NCI-H1092 treated with DMSO at 0.1 percent for 48 hours (cell line): ENCODE measurements around the gene PRKAG3.
"Not testable (repeated sequence)": the region's sequence is repeated elsewhere in the genome, so short reads cannot be mapped to it uniquely, and the experiment has no call there.

Experiments
- DNase-seq: peaks from one replicate; lab custom pipeline; 2025; lab: John Stamatoyannopoulos, UW

PRKAG3 gene

DNA sequence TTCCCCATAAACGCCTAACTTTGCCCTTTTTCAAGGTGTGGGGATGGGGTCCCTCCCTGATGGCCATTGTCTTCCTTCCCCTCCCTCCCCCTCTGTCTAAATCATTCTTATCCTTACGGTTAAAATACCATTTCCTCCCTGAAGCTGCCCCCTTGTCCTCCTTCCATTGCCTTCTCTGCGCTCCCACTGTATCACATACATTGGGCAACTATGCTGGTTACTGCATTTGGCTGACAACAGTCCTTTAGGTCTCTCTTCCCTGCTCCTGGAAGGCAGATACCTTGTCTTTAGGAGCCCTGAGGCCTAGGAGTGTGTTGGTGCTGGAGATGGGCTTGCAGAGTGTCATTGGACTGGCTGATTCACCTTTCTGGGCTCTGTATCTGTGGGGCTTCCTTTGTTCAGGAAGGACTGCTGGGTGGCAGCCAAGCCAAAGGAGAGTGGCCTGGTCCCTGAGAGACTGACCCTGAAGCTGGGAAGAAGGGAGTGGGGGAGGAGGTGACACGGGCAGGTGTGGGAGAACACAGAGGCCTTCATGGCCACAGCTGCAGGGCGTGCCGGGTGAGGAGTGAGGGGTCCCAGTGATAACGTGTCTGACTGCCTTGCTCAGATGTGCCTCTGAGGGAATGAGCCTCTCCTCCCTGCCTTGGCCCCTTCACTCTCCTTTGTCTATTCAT lies 30.2 kb upstream of the PRKAG3 start:
- no peak for DNase-seq

GRCh38 chr2:218860950-218861381 lies 29.4 kb upstream of the PRKAG3 start:
- DNase-seq: peak; percentile 77

GRCh38 chr2:218859988-218860831 lies 28.6 kb upstream of the PRKAG3 start:
- DNase-seq: no peak

- no peak for DNase-seq
These were observed 28.0 kb upstream of the PRKAG3 start, which contains the start of gene WNT6 for GRCh38 chr2:218859556-218859987. Gene WNT6, plus strand, starts transcription at chr2:218859805. Its CDS starts 233 bp downstream, at chr2:218860038.

DNA sequence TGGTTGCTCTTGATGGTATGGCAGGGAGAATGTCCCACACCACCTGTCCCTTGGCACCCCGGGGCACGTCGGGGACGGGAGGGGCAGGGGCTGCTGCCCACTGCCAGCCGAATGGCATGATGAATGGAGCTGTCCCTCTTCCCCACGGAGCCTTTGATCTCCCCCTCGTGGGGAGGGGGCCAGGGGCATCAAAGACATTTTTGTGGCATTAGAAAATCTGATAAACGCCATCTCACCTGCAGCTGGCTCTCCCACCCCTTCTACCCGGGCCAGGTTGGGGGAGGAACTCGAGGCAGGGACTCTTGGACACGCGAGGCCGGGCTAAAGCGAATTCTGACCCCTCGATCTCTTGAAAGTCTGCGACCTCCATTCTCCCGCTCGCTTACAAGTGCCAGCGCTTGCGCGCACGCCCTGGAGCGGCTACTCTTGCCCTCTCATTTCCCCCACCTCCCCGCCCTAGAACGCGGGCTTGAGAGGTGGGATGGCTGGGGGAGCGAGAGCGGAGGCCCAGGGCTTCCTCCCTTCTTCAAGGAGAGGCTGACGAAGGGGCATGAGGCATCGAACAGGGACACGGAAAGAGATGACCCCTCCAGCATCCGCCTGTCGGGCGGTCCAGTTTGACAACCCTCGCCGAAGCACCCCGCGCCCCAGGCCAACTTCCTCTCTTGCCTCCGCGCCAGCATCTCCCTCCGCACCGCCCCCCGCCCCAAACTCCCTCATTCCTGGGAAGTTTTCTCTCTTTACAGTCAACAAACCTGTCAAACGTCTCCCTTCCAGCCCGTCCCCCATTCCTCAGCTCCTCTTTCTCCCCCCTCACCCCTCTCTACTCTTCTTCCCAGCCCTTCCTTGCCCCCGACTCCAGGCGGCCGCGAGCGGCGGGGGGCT lies 27.3 kb upstream of the PRKAG3 start:
- no peak for DNase-seq

DNA sequence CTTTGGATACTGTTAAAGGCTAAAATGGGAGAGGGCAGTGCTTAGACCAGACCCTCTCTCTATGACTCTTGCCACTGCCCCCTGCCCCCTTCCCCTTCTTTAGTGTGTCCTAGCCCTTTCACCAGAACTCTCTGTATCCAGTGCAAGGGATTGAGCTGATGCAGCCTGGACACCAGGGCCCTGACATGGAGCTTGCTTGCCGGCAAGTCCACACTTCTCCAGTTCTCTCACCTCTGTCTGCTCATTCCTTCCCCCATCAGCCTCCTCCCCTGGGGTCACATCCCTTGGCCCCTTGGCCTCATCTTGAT lies 26.5 kb upstream of the PRKAG3 start:
- DNase-seq: no peak

- no peak for DNase-seq
These were observed 26.0 kb upstream of the PRKAG3 start for GRCh38 chr2:218857371-218858137.

- no peak for DNase-seq
These were observed 25.3 kb upstream of the PRKAG3 start for GRCh38 chr2:218856896-218857243.

DNA sequence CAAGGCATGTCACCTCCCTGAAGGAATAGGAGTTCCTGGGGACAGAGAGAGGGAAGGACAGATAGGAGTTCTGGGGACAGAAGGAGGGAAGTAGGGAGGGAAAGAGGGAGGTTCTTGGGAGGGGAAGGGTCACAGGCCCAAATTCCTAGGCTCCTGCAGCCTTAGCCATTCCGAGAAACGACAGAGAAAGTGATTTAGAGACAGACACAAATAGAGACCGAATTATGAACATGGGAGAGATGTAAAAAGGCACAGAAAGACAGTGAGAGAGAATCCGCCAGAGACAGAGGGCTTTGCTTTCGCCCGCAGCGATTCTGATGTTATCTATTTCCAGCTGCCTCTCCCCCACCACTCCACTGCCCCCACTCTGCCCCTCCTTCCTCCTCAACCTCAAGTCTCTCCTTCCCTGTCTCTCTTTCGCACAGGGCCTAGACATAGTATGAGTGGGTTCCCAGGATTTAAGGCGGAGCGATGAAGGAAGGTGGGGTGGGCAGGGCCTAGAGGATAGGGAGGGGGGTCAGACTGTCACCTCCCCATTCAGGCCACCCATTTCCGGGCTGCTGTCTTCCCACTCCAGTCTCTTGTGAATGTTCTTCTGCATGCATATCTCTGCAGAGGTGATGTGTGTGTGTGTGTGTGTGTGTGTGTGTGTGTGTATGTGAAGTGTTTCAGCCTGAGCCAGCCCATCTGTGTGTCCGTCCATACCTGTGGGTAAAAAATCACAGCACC lies 24.7 kb upstream of the PRKAG3 start:
- no peak for DNase-seq

- no peak for DNase-seq
These were observed 23.9 kb upstream of the PRKAG3 start for GRCh38 chr2:218855305-218856166.

DNA sequence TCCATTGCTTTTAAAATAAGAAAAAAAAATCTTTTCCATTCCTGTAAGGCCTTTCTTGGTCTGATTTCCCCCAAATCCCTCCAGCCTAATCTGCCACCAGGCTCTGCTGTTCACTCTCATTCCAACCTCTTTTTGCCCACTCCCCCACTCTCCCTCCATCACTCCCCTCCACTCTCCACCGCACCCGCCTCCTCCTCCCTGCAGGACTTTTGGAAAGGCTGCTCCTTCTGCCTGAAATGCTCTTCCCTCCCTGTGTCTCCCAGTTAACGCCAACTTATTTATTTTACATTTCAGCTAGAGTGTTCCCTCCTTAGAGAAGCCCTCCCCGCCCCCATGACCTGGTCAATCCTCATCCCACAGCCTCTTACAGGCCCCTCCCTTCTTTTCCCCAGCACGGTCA lies 23.3 kb upstream of the PRKAG3 start:
- DNase-seq: no peak

DNA sequence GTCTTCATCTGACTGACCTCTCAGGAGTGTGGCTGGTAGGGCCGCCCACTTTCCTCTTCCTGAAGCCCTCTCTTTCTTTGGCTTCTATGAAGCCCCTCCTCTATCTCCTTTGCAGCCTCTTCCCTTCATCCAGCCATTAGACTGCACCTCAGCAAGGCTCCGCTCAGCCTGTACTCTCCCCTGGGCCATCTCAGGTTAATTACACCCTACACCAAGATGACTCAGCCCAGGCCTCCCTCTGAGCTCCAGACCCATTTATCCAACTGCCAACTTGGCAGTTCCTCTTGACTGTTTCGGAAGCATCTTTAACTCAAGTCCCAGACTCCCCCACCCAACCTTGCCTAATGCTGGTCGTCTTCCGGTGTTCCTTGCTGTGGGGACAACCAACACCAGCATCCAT lies 22.2 kb upstream of the PRKAG3 start:
- DNase-seq: no peak

- no peak for DNase-seq
These were observed 21.5 kb upstream of the PRKAG3 start for GRCh38 chr2:218852911-218853667.

DNA sequence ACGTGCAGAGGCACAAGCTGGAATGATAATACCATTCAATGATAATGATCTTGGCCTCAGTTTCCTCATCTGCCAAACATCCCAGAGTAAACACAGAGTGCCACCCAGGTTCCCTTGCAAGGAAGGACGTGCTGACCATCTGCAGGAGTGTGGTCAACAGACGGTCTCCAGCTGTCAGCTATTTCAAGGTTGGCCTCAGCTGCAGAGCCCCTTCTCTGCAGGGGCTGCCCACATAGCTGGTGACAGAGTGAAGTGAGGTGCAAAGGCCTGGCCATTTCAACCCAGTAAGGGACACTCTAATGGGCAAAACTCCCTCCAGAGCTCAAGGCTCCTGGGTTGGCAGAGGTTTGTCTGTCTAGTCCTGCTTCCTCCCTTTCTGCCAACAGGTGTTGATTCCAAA lies 19.7 kb upstream of the PRKAG3 start:
- DNase-seq: no peak

GRCh38 chr2:218850796-218851195 lies 19.2 kb upstream of the PRKAG3 start:
- no peak for DNase-seq

- no peak for DNase-seq
These were observed 18.1 kb upstream of the PRKAG3 start for GRCh38 chr2:218849721-218850120.

DNA sequence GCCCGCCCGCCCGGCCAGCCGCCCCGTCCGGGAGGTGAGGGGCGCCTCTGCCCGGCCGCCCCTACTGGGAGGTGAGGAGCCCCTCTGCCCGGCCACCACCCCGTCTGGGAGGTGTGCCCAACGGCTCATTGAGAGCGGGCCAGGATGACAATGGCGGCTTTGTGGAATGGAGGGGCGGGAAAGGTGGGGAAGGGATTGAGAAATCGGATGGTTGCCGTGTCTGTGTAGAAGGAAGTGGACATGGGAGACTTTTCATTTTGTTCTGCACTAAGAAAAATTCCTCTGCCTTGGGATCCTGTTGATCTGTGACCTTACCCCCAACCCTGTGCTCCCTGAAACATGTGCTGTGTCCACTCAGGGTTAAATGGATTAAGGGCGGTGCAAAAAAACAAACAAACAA lies 15.4 kb upstream of the PRKAG3 start:
- DNase-seq: not testable (repeated sequence)

- DNase-seq: not testable (repeated sequence)
These were observed 12.7 kb upstream of the PRKAG3 start for GRCh38 chr2:218844334-218844733.

DNA sequence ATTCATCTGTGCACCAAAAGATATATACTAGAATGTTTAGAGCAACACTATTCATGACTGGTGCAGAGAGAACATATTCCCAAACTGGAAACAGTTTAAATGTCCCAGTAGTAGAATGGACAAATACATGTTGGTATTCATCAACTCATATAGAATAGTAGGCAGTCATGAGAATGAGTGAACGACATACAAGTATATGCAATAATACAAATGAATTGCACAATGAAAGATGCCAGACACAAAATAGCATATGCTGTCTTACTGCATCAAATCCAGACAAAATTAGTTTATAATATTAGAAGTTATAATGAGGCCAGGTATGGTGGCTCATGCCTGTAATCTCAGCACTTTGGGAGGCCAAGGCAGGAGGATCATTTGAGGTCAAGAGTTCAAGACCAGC lies 8.3 kb upstream of the PRKAG3 start:
- no peak for DNase-seq
